ACHN (cell line): ENCODE measurements around the gene RUBCN.
"Not testable (repeated sequence)": the region's sequence is repeated elsewhere in the genome, so short reads cannot be mapped to it uniquely, and the experiment has no call there.

Source experiments
- DNase-seq: peaks from one replicate; pipeline ENCODE4 v3.0.0-alpha.2; 2015
- in situ Hi-C: cut with HindIII; loops from 2 replicates; pipeline ENCODE4 v1.10.0; 2017; ENCODE audit warnings: low sequenced_read_pairs, low pct_ligation_motif_present, low pct_unique_long_range_greater_than_20kb

RUBCN gene

GRCh38 chr3:197737749-197738462, 1.2 kb upstream of the RUBCN start:
- DNase-seq: no peak
- in situ Hi-C loops: no loop called here

GRCh38 chr3:197737319-197737649, 580 bp upstream of the RUBCN start:
- peak; percentile 24 for DNase-seq
- in situ Hi-C loops: no loop called here

- peak; percentile 22 for DNase-seq
- in situ Hi-C loops: no loop called here
Observed at GRCh38 chr3:197736010-197736490, 654 bp downstream of the RUBCN start.

GRCh38 chr3:197734667-197735318, 1.9 kb downstream of the RUBCN start:
- in situ Hi-C loops: no loop called here
- no peak for DNase-seq

- no peak for DNase-seq
- in situ Hi-C loops: no loop called here
Observed at GRCh38 chr3:197733042-197733441, 3.7 kb downstream of the RUBCN start.

- DNase-seq, in situ Hi-C loops: not testable (repeated sequence)
Observed at GRCh38 chr3:197731483-197731882, 5.2 kb downstream of the RUBCN start.

GRCh38 chr3:197730770-197731169, 5.9 kb downstream of the RUBCN start:
- in situ Hi-C loops, DNase-seq: not testable (repeated sequence)

GRCh38 chr3:197730200-197730599, 6.5 kb downstream of the RUBCN start:
- in situ Hi-C loops: no loop called here
- DNase-seq: peak; percentile 79

- in situ Hi-C loops: no loop called here
- no peak for DNase-seq
Observed at GRCh38 chr3:197728487-197728886, 8.2 kb downstream of the RUBCN start.

- DNase-seq, in situ Hi-C loops: not testable (repeated sequence)
Observed at GRCh38 chr3:197727878-197728277, 8.8 kb downstream of the RUBCN start.

- DNase-seq: no peak
- in situ Hi-C loops: no loop called here
Observed at GRCh38 chr3:197722734-197723133, 14.0 kb downstream of the RUBCN start.

GRCh38 chr3:197720694-197721093, 16.0 kb downstream of the RUBCN start:
- no peak for DNase-seq
- in situ Hi-C loops: no loop called here

- in situ Hi-C loops: no loop called here
- peak; percentile 92 for DNase-seq
Observed at GRCh38 chr3:197718891-197719290, 17.8 kb downstream of the RUBCN start.

GRCh38 chr3:197714251-197714650, 22.5 kb downstream of the RUBCN start:
- in situ Hi-C loops: no loop called here
- no peak for DNase-seq

GRCh38 chr3:197713477-197713822, 23.3 kb downstream of the RUBCN start:
- in situ Hi-C loops: no loop called here
- DNase-seq: no peak

GRCh38 chr3:197711973-197712707, 24.6 kb downstream of the RUBCN start:
- DNase-seq: peak; percentile 95
- in situ Hi-C loops: no loop called here

- DNase-seq, in situ Hi-C loops: not testable (repeated sequence)
Observed at GRCh38 chr3:197710965-197711364, 25.7 kb downstream of the RUBCN start.

- in situ Hi-C loops: no loop called here
Observed at GRCh38 chr3:197709135-197709534, 27.6 kb downstream of the RUBCN start.

GRCh38 chr3:197706658-197707057, 30.0 kb downstream of the RUBCN start:
- DNase-seq: no peak
- in situ Hi-C loops: no loop called here

More at GRCh38 chr3:197709135-197709534, 27.6 kb downstream of the RUBCN start:
- no peak for DNase-seq
